ENCODE data around the gene TMEM106A.

DNA sequence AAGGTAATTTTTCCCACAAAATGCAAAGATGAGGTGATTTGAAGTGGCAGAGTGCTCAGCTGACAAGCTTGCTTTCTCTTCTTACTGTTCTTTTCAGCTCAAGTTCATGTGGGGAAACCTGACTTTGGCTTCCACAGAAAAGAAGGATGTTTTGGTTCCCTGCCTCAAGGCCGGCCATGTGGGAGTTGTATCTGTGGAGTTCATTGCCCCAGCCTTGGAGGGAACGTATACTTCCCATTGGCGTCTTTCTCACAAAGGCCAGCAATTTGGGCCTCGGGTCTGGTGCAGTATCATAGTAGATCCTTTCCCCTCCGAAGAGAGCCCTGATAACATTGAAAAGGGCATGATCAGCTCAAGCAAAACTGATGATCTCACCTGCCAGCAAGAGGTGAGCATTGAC is 18.4 kb upstream of the TMEM106A start:
- TF ChIP-seq, protein P1, sequence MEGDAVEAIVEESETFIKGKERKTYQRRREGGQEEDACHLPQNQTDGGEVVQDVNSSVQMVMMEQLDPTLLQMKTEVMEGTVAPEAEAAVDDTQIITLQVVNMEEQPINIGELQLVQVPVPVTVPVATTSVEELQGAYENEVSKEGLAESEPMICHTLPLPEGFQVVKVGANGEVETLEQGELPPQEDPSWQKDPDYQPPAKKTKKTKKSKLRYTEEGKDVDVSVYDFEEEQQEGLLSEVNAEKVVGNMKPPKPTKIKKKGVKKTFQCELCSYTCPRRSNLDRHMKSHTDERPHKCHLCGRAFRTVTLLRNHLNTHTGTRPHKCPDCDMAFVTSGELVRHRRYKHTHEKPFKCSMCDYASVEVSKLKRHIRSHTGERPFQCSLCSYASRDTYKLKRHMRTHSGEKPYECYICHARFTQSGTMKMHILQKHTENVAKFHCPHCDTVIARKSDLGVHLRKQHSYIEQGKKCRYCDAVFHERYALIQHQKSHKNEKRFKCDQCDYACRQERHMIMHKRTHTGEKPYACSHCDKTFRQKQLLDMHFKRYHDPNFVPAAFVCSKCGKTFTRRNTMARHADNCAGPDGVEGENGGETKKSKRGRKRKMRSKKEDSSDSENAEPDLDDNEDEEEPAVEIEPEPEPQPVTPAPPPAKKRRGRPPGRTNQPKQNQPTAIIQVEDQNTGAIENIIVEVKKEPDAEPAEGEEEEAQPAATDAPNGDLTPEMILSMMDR (conservative IDR thresholded peaks at IDR 0.05), result no peak
- no peak for TF ChIP-seq ZFX (IDR thresholded peaks at IDR 0.05)
